Right lobe of liver (tissue), 4 donors: Measurements from ENCODE around the gene RAD17.

ENCODE experiments used
- POLR2A ChIP-seq: fragments of 450-650 bp; IDR thresholded peaks from one replicate; pipeline ENCODE4 v1.6.1; 2017; ENCODE audit warnings: antibody characterized with exemption, mild to moderate bottlenecking
- TF ChIP-seq, protein P1 (sequence below), 4 donors: fragments of 200-600 bp in 3 of 4; fragments of 450-650 bp in 1 of 4; IDR thresholded peaks; one replicate each; pipeline versions ENCODE4 v1.5.1 to v1.8.0; 2016 to 2022; ENCODE audit warnings: antibody characterized with exemption in 4 of 4, mild to moderate bottlenecking in 2 of 4
- donor health status: DM: no; HTN: no; CAD: no.
- donor health status: DM: no; HTN: no; CAD: no.
- donor health status: DM: no; HTN: yes; CAD: no.

- TF ChIP-seq, protein P1, sequence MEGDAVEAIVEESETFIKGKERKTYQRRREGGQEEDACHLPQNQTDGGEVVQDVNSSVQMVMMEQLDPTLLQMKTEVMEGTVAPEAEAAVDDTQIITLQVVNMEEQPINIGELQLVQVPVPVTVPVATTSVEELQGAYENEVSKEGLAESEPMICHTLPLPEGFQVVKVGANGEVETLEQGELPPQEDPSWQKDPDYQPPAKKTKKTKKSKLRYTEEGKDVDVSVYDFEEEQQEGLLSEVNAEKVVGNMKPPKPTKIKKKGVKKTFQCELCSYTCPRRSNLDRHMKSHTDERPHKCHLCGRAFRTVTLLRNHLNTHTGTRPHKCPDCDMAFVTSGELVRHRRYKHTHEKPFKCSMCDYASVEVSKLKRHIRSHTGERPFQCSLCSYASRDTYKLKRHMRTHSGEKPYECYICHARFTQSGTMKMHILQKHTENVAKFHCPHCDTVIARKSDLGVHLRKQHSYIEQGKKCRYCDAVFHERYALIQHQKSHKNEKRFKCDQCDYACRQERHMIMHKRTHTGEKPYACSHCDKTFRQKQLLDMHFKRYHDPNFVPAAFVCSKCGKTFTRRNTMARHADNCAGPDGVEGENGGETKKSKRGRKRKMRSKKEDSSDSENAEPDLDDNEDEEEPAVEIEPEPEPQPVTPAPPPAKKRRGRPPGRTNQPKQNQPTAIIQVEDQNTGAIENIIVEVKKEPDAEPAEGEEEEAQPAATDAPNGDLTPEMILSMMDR (IDR thresholded peaks at IDR 0.05), result no peak
- no peak for TF ChIP-seq POLR2A
Observed at GRCh38 chr5:69449511-69449910, 79.9 kb downstream of the RAD17 start.
